Measurements from ENCODE around the gene EXPH5.

The EXPH5 gene

GRCh38 chr11:108518581-108518980, 75.0 kb downstream of the EXPH5 start:
- no peaks in the 10 kb centered on the region for H3K9me3 ChIP-seq
- no peaks in the 10 kb centered on the region for H3K27me3 ChIP-seq
- no peaks in the 10 kb centered on the region for H3K36me3 ChIP-seq
- TF ChIP-seq CTCF (IDR thresholded peaks at IDR 0.05), result no peak
- H3K4me1 ChIP-seq (ENCODE audit: control insufficient read depth in 1 of 2, insufficient read depth in 1 of 2, low read depth in 1 of 2, low read length in 1 of 2), result no peaks in the 10 kb centered on the region
- no peak overlapping the region for H3K4me3 ChIP-seq (ENCODE audit: low read depth in 1 of 2, low read length in 1 of 2)
- H3K27ac ChIP-seq, result no peak overlapping the region

- TF ChIP-seq CTCF (IDR thresholded peaks at IDR 0.05), result no peak
- H3K4me1 ChIP-seq (ENCODE audit: control insufficient read depth in 1 of 2, insufficient read depth in 1 of 2, low read depth in 1 of 2, low read length in 1 of 2), result no peaks in the 10 kb centered on the region
Measured at GRCh38 chr11:108516125-108516524, 77.4 kb downstream of the EXPH5 start.

GRCh38 chr11:108512708-108513107, 80.9 kb downstream of the EXPH5 start:
- Histone ChIP-seq H3K4me3 (ENCODE audit: low read depth in 1 of 2, low read length in 1 of 2) (no peak overlapping the region), H3K27ac (no peak overlapping the region), H3K4me1 (ENCODE audit: control insufficient read depth in 1 of 2, insufficient read depth in 1 of 2, low read depth in 1 of 2, low read length in 1 of 2) (no peaks in the 10 kb centered on the region), H3K36me3 (no peaks in the 10 kb centered on the region), H3K27me3 (no peaks in the 10 kb centered on the region), H3K9me3 (no peaks in the 10 kb centered on the region)
- TF ChIP-seq CTCF (IDR thresholded peaks at IDR 0.05), result no peak

More at GRCh38 chr11:108516125-108516524, 77.4 kb downstream of the EXPH5 start:
- no peaks in the 10 kb centered on the region for H3K36me3 ChIP-seq
- no peaks in the 10 kb centered on the region for H3K9me3 ChIP-seq
- no peaks in the 10 kb centered on the region for H3K27me3 ChIP-seq
- no peak overlapping the region for H3K27ac ChIP-seq
- H3K4me3 ChIP-seq (ENCODE audit: low read depth in 1 of 2, low read length in 1 of 2), result no peak overlapping the region

DNA sequence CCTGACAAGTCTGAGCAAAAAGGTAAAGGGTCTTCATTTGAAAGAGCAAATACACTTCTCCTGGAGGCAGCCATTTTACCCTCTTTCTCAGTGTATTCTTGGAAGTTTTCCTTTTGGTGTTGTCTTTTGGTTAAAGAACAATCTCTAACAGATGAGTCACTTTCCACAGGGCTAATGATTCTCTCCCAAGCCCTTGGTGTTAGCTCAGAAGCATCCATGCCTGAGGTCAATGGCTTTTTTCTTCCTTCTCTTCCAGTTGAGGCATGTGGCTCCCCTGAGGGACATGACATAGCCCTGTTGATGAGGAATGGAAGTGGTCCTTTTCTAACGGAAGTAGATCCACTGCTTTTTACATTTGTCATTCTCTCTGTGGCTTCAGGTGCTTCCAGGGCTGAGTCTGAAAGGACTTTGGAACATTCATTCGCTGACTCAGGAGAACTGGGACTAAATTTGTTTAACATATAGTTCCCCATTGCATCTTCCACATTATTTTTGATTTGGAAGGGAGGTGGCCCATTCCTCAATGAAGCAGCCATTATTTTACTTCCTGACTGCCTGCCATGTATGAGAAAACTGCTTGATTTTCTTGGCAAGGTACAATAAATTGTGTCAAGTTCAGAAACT, 81.6 kb downstream of the EXPH5 start:
- Histone ChIP-seq H3K9me3 (no peaks in the 10 kb centered on the region), H3K27ac (no peak overlapping the region), H3K4me3 (ENCODE audit: low read depth in 1 of 2, low read length in 1 of 2) (no peak overlapping the region), H3K27me3 (no peaks in the 10 kb centered on the region), H3K4me1 (ENCODE audit: control insufficient read depth in 1 of 2, insufficient read depth in 1 of 2, low read depth in 1 of 2, low read length in 1 of 2) (no peaks in the 10 kb centered on the region), H3K36me3 (no peaks in the 10 kb centered on the region)
- no peak for TF ChIP-seq CTCF (IDR thresholded peaks at IDR 0.05)

GRCh38 chr11:108508653-108509593, 84.6 kb downstream of the EXPH5 start:
- Histone ChIP-seq H3K27me3 (no peaks in the 10 kb centered on the region), H3K36me3 (no peaks in the 10 kb centered on the region), H3K27ac (no peak overlapping the region), H3K4me1 (ENCODE audit: control insufficient read depth in 1 of 2, insufficient read depth in 1 of 2, low read depth in 1 of 2, low read length in 1 of 2) (no peaks in the 10 kb centered on the region), H3K9me3 (no peaks in the 10 kb centered on the region), H3K4me3 (ENCODE audit: low read depth in 1 of 2, low read length in 1 of 2) (no peak overlapping the region)
- no peak for TF ChIP-seq CTCF (IDR thresholded peaks at IDR 0.05)
